Keratinocyte (primary cell): Measurements from ENCODE around the gene WDR70. TPM values are rescaled to one million over a fixed set of nuclear protein-coding genes. Genes with fewer than 3 reads are reported as not detected.

Experiments
- DNase-seq: peaks from one replicate; pipeline ENCODE4 v3.0.0-alpha.2; 2011; ENCODE audit warnings: low read depth, missing footprints, low spot score
- FAIRE-seq: peaks from 2 replicates; lab custom pipeline; 2011; peaks lifted over from hg19 to GRCh38; lab: Jason Lieb, UNC
- H2AFZ ChIP-seq: 2 replicates; pipeline ENCODE4 v1.6.0; 2012; ENCODE audit warnings: low read length, control low read depth, inconsistent platforms; ENCODE audit not compliant: control insufficient read depth
- H3K27ac ChIP-seq: 2 replicates; pipeline ENCODE4 v1.5.1; 2011; ENCODE audit warnings: low read length; ENCODE audit not compliant: control insufficient read depth, insufficient read depth
- H3K27me3 ChIP-seq: 3 replicates; pipeline ENCODE4 v1.6.0; 2011; ENCODE audit warnings: low read length; ENCODE audit not compliant: control insufficient read depth, insufficient read depth; ENCODE audit errors: extremely low read depth
- H3K36me3 ChIP-seq, 2 experiments: 2 replicates in 1 of 2; 3 replicates in 1 of 2; pipeline ENCODE4 v1.5.1; 2011; ENCODE audit warnings: low read length in 2 of 2, mild to moderate bottlenecking in 1 of 2; ENCODE audit not compliant: control insufficient read depth in 2 of 2, insufficient read depth in 2 of 2; ENCODE audit errors: extremely low read depth in 1 of 2
- H3K4me1 ChIP-seq: 3 replicates; pipeline ENCODE4 v1.5.1; 2011; ENCODE audit warnings: low read length; ENCODE audit not compliant: control insufficient read depth, insufficient read depth; ENCODE audit errors: extremely low read depth
- H3K4me2 ChIP-seq: 3 replicates; pipeline ENCODE4 v1.6.0; 2011; ENCODE audit warnings: low read depth, low read length; ENCODE audit not compliant: control insufficient read depth, insufficient read depth; ENCODE audit errors: extremely low read depth
- H3K4me3 ChIP-seq, 3 experiments: fragments of 200-600 bp in 1 of 3; sonication (generic) in 1 of 3; 2 replicates in 2 of 3; 3 replicates in 1 of 3; pipeline ENCODE4 v1.5.1; 2011 to 2016; ENCODE audit warnings: low read length in 3 of 3, mild to moderate bottlenecking in 3 of 3, control low read depth in 2 of 3, inconsistent platforms in 1 of 3, low read depth in 1 of 3, mixed read lengths in 1 of 3, mixed run types in 1 of 3, moderate library complexity in 1 of 3; ENCODE audit not compliant: control insufficient read depth in 2 of 3, insufficient read depth in 2 of 3; ENCODE audit errors: extremely low read depth in 1 of 3
- H3K79me2 ChIP-seq: 2 replicates; pipeline ENCODE4 v1.6.0; 2012; ENCODE audit warnings: low read length; ENCODE audit not compliant: control insufficient read depth, insufficient read depth
- H3K9ac ChIP-seq: 3 replicates; pipeline ENCODE4 v1.6.0; 2011; ENCODE audit warnings: low read length; ENCODE audit not compliant: control insufficient read depth, insufficient read depth; ENCODE audit errors: extremely low read depth
- H3K9me1 ChIP-seq: 3 replicates; pipeline ENCODE4 v1.6.0; 2011; ENCODE audit warnings: low read length; ENCODE audit not compliant: control insufficient read depth, insufficient read depth; ENCODE audit errors: extremely low read depth
- H3K9me3 ChIP-seq: 2 replicates; pipeline ENCODE4 v1.5.1; 2012; ENCODE audit warnings: low read depth, low read length; ENCODE audit not compliant: control insufficient read depth
- H4K20me1 ChIP-seq: 3 replicates; pipeline ENCODE4 v1.6.0; 2011; ENCODE audit warnings: low read length; ENCODE audit not compliant: control insufficient read depth, insufficient read depth; ENCODE audit errors: extremely low read depth
- CTCF ChIP-seq, 3 experiments: IDR thresholded peaks in 1 of 3; conservative IDR thresholded peaks in 1 of 3; optimal IDR thresholded peaks in 1 of 3; 2 replicates in 2 of 3; 3 replicates in 1 of 3; pipeline versions ENCODE3 to v1.5.1; 2011; ENCODE audit warnings: low read length in 3 of 3, mild to moderate bottlenecking in 3 of 3, moderate library complexity in 2 of 3, control low read depth in 1 of 3, inconsistent platforms in 1 of 3; ENCODE audit not compliant: insufficient read depth in 2 of 3; ENCODE audit errors: extremely low read depth in 1 of 3
- EZH2 ChIP-seq: IDR thresholded peaks from one replicate; pipeline ENCODE4 v1.6.1; 2012; ENCODE audit warnings: inconsistent platforms, mild to moderate bottlenecking, low read length, moderate library complexity
- dilution Hi-C: fragments of 300-500 bp; cut with MboI; formaldehyde crosslinking; loops from one replicate; pipeline ENCODE4 v1.7.0; 2020; ENCODE audit warnings: low sequenced_read_pairs; ENCODE audit not compliant: extremely low pct_ligation_motif_present
- polyA plus RNA-seq, 5 experiments: library from polyadenylated mRNA; depleted of rRNA in 3 of 5; stranded (reverse) in 3 of 5; stranded (forward) in 1 of 5; unstranded in 1 of 5; fragments of >200 nt; gene quantifications; 1 replicate in 1 of 5; 2 replicates in 3 of 5; 3 replicates in 1 of 5; pipeline versions ENCODE4 v1.2.1 to v1.2.3, GENCODE V29; 2011 to 2012; ENCODE audit warnings: missing spikeins in 2 of 5, low read depth in 1 of 5, low replicate concordance in 1 of 5

WDR70 gene
- polyA plus RNA-seq, 1 donor (not counting 4 experiments of a cell fraction or from before 2014, with no cell fraction given), result 25.1 TPM

- DNase-seq (no peak), FAIRE-seq (no peak)
- dilution Hi-C loops, result no loop called here
- no peak overlapping the region for H3K4me2 ChIP-seq
- H3K27me3 ChIP-seq, result no peaks in the 10 kb centered on the region
- H3K4me3 ChIP-seq, result no peak overlapping the region
- H3K4me1 ChIP-seq, result peaks cover 10% of the 10 kb centered on the region
- no peak overlapping the region for H3K9ac ChIP-seq
- no peaks in the 10 kb centered on the region for H4K20me1 ChIP-seq
- TF ChIP-seq CTCF (optimal IDR thresholded peaks at IDR 0.05 in 1 of 3, IDR thresholded peaks at IDR 0.05 in 1 of 3, conservative IDR thresholded peaks at IDR 0.05 in 1 of 3; ENCODE audit: extremely low read depth in 1 of 3, insufficient read depth in 2 of 3, low read length in 3 of 3) (no peak), EZH2 (no peak)
- H3K9me3 ChIP-seq, result no peaks in the 10 kb centered on the region
- no peaks in the 10 kb centered on the region for H3K9me1 ChIP-seq
- no peak overlapping the region for H3K27ac ChIP-seq
- no peak overlapping the region for H2AFZ ChIP-seq
- no peaks in the 10 kb centered on the region for H3K79me2 ChIP-seq
- no peaks in the 10 kb centered on the region for H3K36me3 ChIP-seq
Measured at GRCh38 chr5:37532976-37533740, 154.0 kb downstream of the WDR70 start.

- dilution Hi-C loops, result no loop called here
- Histone ChIP-seq H3K79me2 (no peaks in the 10 kb centered on the region), H3K9me3 (no peaks in the 10 kb centered on the region), H3K36me3 (no peaks in the 10 kb centered on the region), H3K9ac (no peak overlapping the region), H3K4me2 (no peak overlapping the region), H3K9me1 (no peaks in the 10 kb centered on the region), H3K4me3 (no peak overlapping the region), H3K27ac (no peak overlapping the region), H2AFZ (no peak overlapping the region), H3K4me1 (peaks cover 10% of the 10 kb centered on the region), H4K20me1 (no peaks in the 10 kb centered on the region), H3K27me3 (no peaks in the 10 kb centered on the region)
- TF ChIP-seq EZH2 (no peak), CTCF (optimal IDR thresholded peaks at IDR 0.05 in 1 of 3, IDR thresholded peaks at IDR 0.05 in 1 of 3, conservative IDR thresholded peaks at IDR 0.05 in 1 of 3; ENCODE audit: extremely low read depth in 1 of 3, insufficient read depth in 2 of 3, low read length in 3 of 3) (no peak)
- peak; percentile 52 for DNase-seq
- peak; percentile 75 for FAIRE-seq
Measured at GRCh38 chr5:37533851-37534250, 154.7 kb downstream of the WDR70 start.
